HEK293 (cell line): ENCODE results near the gene CST1.

Experiments
- CTCF ChIA-PET: fragments of 350-600 bp; formaldehyde crosslinking; extraction: SDS; loops from one replicate; lab custom pipeline; 2021; ENCODE audit warnings: antibody characterized with exemption; lab: Yijun Ruan, JAX
- POLR2A ChIA-PET: fragments of 300-600 bp; formaldehyde crosslinking; extraction: SDS; loops from one replicate; lab custom pipeline; 2020; ENCODE audit warnings: antibody characterized with exemption, inconsistent platforms; lab: Yijun Ruan, JAX
- H3K27ac ChIP-seq: fragments of 200-500 bp; sonication (Bioruptor generic); 2 replicates; pipeline ENCODE4 v1.5.1; 2014; ENCODE audit warnings: low read depth, low read length, control low read depth, inconsistent platforms; ENCODE audit errors: extremely low read depth
- H3K36me3 ChIP-seq, 2 experiments: fragments of 200-500 bp in 1 of 2; sonication (Bioruptor generic) in 1 of 2; 1 replicate in 1 of 2; 2 replicates in 1 of 2; pipeline ENCODE4 v1.5.1; 2014 to 2017; ENCODE audit warnings: inconsistent platforms in 2 of 2, low read length in 2 of 2; ENCODE audit not compliant: control insufficient read depth in 2 of 2, insufficient read depth in 1 of 2
- H3K4me1 ChIP-seq: fragments of 200-500 bp; sonication (Bioruptor generic); 2 replicates; pipeline ENCODE4 v1.5.1; 2014; ENCODE audit warnings: mild to moderate bottlenecking, low read length, inconsistent platforms; ENCODE audit not compliant: control insufficient read depth, insufficient read depth
- H3K4me3 ChIP-seq: 2 replicates; pipeline ENCODE4 v1.5.1; 2011; ENCODE audit warnings: low read depth, mild to moderate bottlenecking, control low read depth, low read length, moderate library complexity
- H3K9me3 ChIP-seq: fragments of 200-500 bp; sonication (Bioruptor generic); 2 replicates; pipeline ENCODE4 v1.5.1; 2014; ENCODE audit warnings: low read depth, low read length, inconsistent platforms; ENCODE audit not compliant: control insufficient read depth, insufficient read depth
- ATF2 ChIP-seq: fragments of 450-650 bp; formaldehyde crosslinking; IDR thresholded peaks from 2 replicates; pipeline ENCODE4 v1.5.1; 2016; ENCODE audit warnings: missing biosample characterization, missing genetic modification characterization, low read depth
- ZBTB26 ChIP-seq: fragments of 450-650 bp; formaldehyde crosslinking; optimal IDR thresholded peaks from 2 replicates; pipeline ENCODE3; 2016; ENCODE audit warnings: missing biosample characterization, mild to moderate bottlenecking, missing genetic modification characterization
- ZBTB8A ChIP-seq: fragments of 450-650 bp; formaldehyde crosslinking; IDR thresholded peaks from 2 replicates; pipeline ENCODE4 v1.5.1; 2016; ENCODE audit warnings: missing biosample characterization, missing genetic modification characterization
- ZNF174 ChIP-seq: fragments of 450-650 bp; formaldehyde crosslinking; IDR thresholded peaks from 2 replicates; pipeline ENCODE4 v1.5.0; 2017; ENCODE audit warnings: missing biosample characterization, mild to moderate bottlenecking, missing genetic modification characterization
- ZNF18 ChIP-seq: fragments of 450-650 bp; formaldehyde crosslinking; IDR thresholded peaks from 2 replicates; pipeline ENCODE4 v1.5.1; 2016; ENCODE audit warnings: missing biosample characterization, missing genetic modification characterization
- ZNF214 ChIP-seq: fragments of 450-650 bp; formaldehyde crosslinking; IDR thresholded peaks from 2 replicates; pipeline ENCODE4 v1.5.1; 2017; ENCODE audit warnings: missing biosample characterization, mild to moderate bottlenecking, missing genetic modification characterization, borderline replicate concordance
- ZNF302 ChIP-seq: fragments of 450-650 bp; formaldehyde crosslinking; IDR thresholded peaks from 2 replicates; pipeline ENCODE4 v1.5.1; 2016; ENCODE audit warnings: missing biosample characterization, missing genetic modification characterization, low read depth
- ZNF335 ChIP-seq: fragments of 450-650 bp; formaldehyde crosslinking; conservative IDR thresholded peaks from 2 replicates; pipeline ENCODE4 v1.5.1; 2016; ENCODE audit warnings: missing biosample characterization, missing genetic modification characterization
- ZNF350 ChIP-seq: fragments of 450-650 bp; formaldehyde crosslinking; IDR thresholded peaks from 2 replicates; pipeline ENCODE4 v1.5.0; 2017; ENCODE audit warnings: missing biosample characterization, mild to moderate bottlenecking, missing genetic modification characterization
- ZNF354C ChIP-seq: fragments of 450-650 bp; formaldehyde crosslinking; IDR thresholded peaks from 2 replicates; pipeline ENCODE4 v1.5.1; 2016; ENCODE audit warnings: missing biosample characterization, missing genetic modification characterization, low read depth, borderline replicate concordance
- ZNF426 ChIP-seq: fragments of 450-650 bp; formaldehyde crosslinking; IDR thresholded peaks from 2 replicates; pipeline ENCODE4 v1.5.1; 2017; ENCODE audit warnings: missing biosample characterization, missing genetic modification characterization, mild to moderate bottlenecking, inconsistent platforms, moderate library complexity
- ZNF473 ChIP-seq: fragments of 450-650 bp; formaldehyde crosslinking; IDR thresholded peaks from 2 replicates; pipeline ENCODE4 v1.5.1; 2017; ENCODE audit warnings: missing biosample characterization, missing genetic modification characterization
- ZNF513 ChIP-seq: fragments of 450-650 bp; IDR thresholded peaks from 2 replicates; pipeline ENCODE4 v1.5.1; 2018; ENCODE audit warnings: missing biosample characterization, missing genetic modification characterization
- ZNF561 ChIP-seq: fragments of 450-650 bp; IDR thresholded peaks from 2 replicates; pipeline ENCODE4 v1.5.1; 2018; ENCODE audit warnings: missing biosample characterization, missing genetic modification characterization, borderline replicate concordance
- ZNF596 ChIP-seq: fragments of 450-650 bp; IDR thresholded peaks from 2 replicates; pipeline ENCODE4 v1.5.0; 2018; ENCODE audit warnings: missing biosample characterization, mild to moderate bottlenecking, missing genetic modification characterization, moderate library complexity
- ZNF626 ChIP-seq: fragments of 450-650 bp; sonication (Bioruptor Pico); formaldehyde crosslinking; IDR thresholded peaks from 2 replicates; pipeline ENCODE4 v1.5.1; 2018; ENCODE audit warnings: missing biosample characterization, missing genetic modification characterization, inconsistent platforms
- ZNF658 ChIP-seq: fragments of 450-650 bp; formaldehyde crosslinking; IDR thresholded peaks from 2 replicates; pipeline ENCODE4; 2016; ENCODE audit warnings: missing biosample characterization, missing genetic modification characterization
- ZNF677 ChIP-seq: fragments of 450-650 bp; IDR thresholded peaks from 2 replicates; pipeline ENCODE4 v1.5.0; 2018; ENCODE audit warnings: missing biosample characterization, mild to moderate bottlenecking, missing genetic modification characterization, moderate library complexity
- ZSCAN4 ChIP-seq: fragments of 450-650 bp; formaldehyde crosslinking; IDR thresholded peaks from 2 replicates; pipeline ENCODE4 v1.5.1; 2017; ENCODE audit warnings: missing biosample characterization, missing genetic modification characterization
- TF ChIP-seq, protein P1 (sequence below): fragments of 450-650 bp; formaldehyde crosslinking; IDR thresholded peaks from 2 replicates; pipeline ENCODE4 v1.5.1; 2017; ENCODE audit warnings: missing biosample characterization, missing genetic modification characterization

Gene CST1

DNA sequence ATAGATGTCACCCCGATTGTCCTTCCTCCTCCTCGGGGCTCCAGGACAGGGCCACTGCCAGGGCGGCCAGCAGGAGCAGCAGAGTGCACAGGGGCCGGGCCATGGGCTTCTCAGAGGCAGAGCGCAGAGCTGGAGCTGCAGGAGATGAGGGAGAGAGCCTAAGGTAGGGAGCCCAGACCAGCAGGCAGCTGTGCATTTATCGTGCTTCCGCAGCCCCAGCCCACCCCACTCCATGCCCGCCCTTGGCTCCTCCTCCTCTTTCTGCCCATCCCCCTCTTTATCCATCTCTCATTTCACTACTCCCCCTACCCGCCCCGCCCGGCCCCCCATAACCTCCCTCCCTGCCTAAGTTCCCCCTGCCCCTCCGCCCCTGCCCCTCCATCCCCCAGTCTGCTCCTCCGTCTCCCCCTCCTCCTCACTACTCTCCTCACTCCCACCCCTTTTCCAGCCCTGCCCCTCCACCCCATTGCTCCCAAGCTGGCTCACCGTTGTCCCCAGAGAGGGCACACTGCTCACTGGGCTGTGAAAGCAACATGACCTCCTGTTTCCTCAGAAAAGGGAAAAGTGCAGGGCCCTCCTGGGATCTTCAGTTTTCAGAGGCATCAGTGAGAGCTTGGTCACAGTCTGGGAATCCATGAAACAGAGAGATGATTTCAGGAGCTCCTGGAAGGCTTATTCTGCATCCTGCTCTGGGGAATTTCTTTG, 25.5 kb upstream of the CST1 start:
- CTCF ChIA-PET: interaction anchor here (1.0 kb wide), 1 partner anchor 108 kb away, joined by 3 read pairs; no protein-coding TSS in a partner anchor

GRCh38 chr20:23774081-23774480, 23.3 kb upstream of the CST1 start:
- H3K27ac ChIP-seq: no peak overlapping the region
- no peaks in the 10 kb centered on the region for H3K36me3 ChIP-seq
- H3K4me1 ChIP-seq: no peaks in the 10 kb centered on the region
- CTCF ChIA-PET: no interaction called here
- TF ChIP-seq ZNF214: no peak
- TF ChIP-seq ZBTB8A (tag by site-specific recombination): no peak
- no peak for TF ChIP-seq ZNF174 (tag by site-specific recombination)
- no peak for TF ChIP-seq ZSCAN4 (tag by site-specific recombination)
- TF ChIP-seq, protein P1, sequence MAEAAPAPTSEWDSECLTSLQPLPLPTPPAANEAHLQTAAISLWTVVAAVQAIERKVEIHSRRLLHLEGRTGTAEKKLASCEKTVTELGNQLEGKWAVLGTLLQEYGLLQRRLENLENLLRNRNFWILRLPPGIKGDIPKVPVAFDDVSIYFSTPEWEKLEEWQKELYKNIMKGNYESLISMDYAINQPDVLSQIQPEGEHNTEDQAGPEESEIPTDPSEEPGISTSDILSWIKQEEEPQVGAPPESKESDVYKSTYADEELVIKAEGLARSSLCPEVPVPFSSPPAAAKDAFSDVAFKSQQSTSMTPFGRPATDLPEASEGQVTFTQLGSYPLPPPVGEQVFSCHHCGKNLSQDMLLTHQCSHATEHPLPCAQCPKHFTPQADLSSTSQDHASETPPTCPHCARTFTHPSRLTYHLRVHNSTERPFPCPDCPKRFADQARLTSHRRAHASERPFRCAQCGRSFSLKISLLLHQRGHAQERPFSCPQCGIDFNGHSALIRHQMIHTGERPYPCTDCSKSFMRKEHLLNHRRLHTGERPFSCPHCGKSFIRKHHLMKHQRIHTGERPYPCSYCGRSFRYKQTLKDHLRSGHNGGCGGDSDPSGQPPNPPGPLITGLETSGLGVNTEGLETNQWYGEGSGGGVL (tag by site-specific recombination): no peak
- no peak for TF ChIP-seq ZNF658 (tag by site-specific recombination)
- TF ChIP-seq ZNF596 (tag by site-specific recombination): no peak
- no peak for TF ChIP-seq ZNF513 (tag by site-specific recombination)
- TF ChIP-seq ZNF473 (tag by site-specific recombination): no peak
- no peak for TF ChIP-seq ZNF335
- no peak for TF ChIP-seq ZNF354C (tag by site-specific recombination)
- no peak for TF ChIP-seq ZNF426
- TF ChIP-seq ATF2 (tag by site-specific recombination): no peak
- no peak for TF ChIP-seq ZBTB26
- no peak overlapping the region for H3K4me3 ChIP-seq
- no peaks in the 10 kb centered on the region for H3K9me3 ChIP-seq
- POLR2A ChIA-PET: no interaction called here

More for the DNA sequence above, 25.5 kb upstream of the CST1 start:
- POLR2A ChIA-PET: no interaction called here
- no peak overlapping the region for H3K27ac ChIP-seq
- no peaks in the 10 kb centered on the region for H3K36me3 ChIP-seq
- H3K9me3 ChIP-seq: no peaks in the 10 kb centered on the region
- no peak overlapping the region for H3K4me3 ChIP-seq
- no peaks in the 10 kb centered on the region for H3K4me1 ChIP-seq
- TF ChIP-seq ZNF561 (tag by site-specific recombination): no peak
- no peak for TF ChIP-seq ZNF677
- TF ChIP-seq ZNF596 (tag by site-specific recombination): no peak
- no peak for TF ChIP-seq ZNF626 (tag by site-specific recombination)
- TF ChIP-seq ZNF350 (tag by site-specific recombination): no peak
- TF ChIP-seq ZNF18 (tag by site-specific recombination): no peak
- no peak for TF ChIP-seq ZNF302
